Measurements from ENCODE around the gene S100A16. TPM values are rescaled to one million over a fixed set of nuclear protein-coding genes. Genes with fewer than 3 reads are reported as not detected.
"Not testable (repeated sequence)": the region's sequence is repeated elsewhere in the genome, so short reads cannot be mapped to it uniquely, and the experiment has no call there.

Gene S100A16
- total RNA-seq, 1 experiment from 2014 or later: not detected

DNA sequence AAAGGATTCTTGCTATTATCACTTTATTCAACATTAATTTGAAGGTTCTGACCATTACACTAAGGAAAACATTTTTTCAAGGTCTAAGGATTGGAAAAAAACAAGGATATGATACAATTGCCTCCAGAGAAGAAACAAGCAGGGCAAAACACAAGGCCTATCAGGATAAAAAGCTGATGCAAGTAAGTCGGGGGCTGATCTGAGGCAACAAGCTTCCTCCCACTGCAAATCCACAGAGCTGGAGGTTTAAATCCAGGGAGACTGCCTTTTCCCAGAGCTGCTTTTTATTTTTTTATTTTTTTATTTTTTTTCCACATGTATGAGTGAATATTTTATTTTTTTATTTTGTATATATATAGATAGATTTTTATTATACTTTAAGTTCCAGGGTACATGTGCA is 27.9 kb downstream of the S100A16 start:
- Histone ChIP-seq H3K9me3 (ENCODE audit: low read length) (no peaks in the 10 kb centered on the region), H2AFZ (ENCODE audit: low read length) (no peak overlapping the region), H3K27me3 (ENCODE audit: low read length) (no peaks in the 10 kb centered on the region), H3K4me2 (ENCODE audit: low read depth, low read length, poor library complexity, severe bottlenecking) (no peak overlapping the region), H3K9ac (ENCODE audit: low read length) (no peak overlapping the region), H3K9me2 (replicated peaks; ENCODE audit: insufficient read depth, low read length) (no peaks in the 10 kb centered on the region), H3K36me3 (ENCODE audit: insufficient read depth, low read length) (no peaks in the 10 kb centered on the region), H3K4me1 (ENCODE audit: low read length) (no peaks in the 10 kb centered on the region), H3K4me3 (ENCODE audit: low read length) (no peak overlapping the region), H3K27ac (ENCODE audit: low read length) (no peak overlapping the region), H4K20me1 (ENCODE audit: insufficient read depth, low read depth, low read length) (no peaks in the 10 kb centered on the region), H3K79me2 (ENCODE audit: low read length) (no peaks in the 10 kb centered on the region)
- DNase-seq: no peak

DNA sequence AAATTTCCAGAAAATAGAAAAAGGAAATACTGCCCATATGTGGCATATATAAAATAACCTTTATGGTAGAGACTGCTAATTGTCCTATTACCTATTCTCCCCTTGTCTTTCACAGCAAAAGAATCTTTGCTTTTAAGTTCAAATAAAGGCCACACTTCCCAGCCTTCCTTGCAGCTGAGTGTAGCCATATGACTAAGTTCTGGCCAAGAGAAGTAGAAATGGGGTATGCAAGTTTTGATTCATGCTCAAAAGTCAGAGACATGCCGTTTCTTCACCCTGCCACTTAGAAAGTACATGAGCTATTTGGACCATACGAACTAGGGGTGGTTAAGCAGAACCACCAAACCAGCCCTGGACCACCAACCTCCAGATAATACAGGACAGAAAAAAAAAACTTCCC is 29.0 kb downstream of the S100A16 start:
- H3K79me2 ChIP-seq (ENCODE audit: low read length): no peaks in the 10 kb centered on the region
- no peak overlapping the region for H3K4me2 ChIP-seq (ENCODE audit: low read depth, low read length, poor library complexity, severe bottlenecking)
- no peaks in the 10 kb centered on the region for H3K9me2 ChIP-seq (replicated peaks; ENCODE audit: insufficient read depth, low read length)
- H3K9ac ChIP-seq (ENCODE audit: low read length): no peak overlapping the region
- DNase-seq: no peak
- no peaks in the 10 kb centered on the region for H3K27me3 ChIP-seq (ENCODE audit: low read length)
- H3K4me3 ChIP-seq (ENCODE audit: low read length): no peak overlapping the region
- H4K20me1 ChIP-seq (ENCODE audit: insufficient read depth, low read depth, low read length): no peaks in the 10 kb centered on the region
- no peaks in the 10 kb centered on the region for H3K4me1 ChIP-seq (ENCODE audit: low read length)
- no peaks in the 10 kb centered on the region for H3K9me3 ChIP-seq (ENCODE audit: low read length)
- H3K36me3 ChIP-seq (ENCODE audit: insufficient read depth, low read length): no peaks in the 10 kb centered on the region
- H2AFZ ChIP-seq (ENCODE audit: low read length): no peak overlapping the region
- H3K27ac ChIP-seq (ENCODE audit: low read length): no peak overlapping the region

DNA sequence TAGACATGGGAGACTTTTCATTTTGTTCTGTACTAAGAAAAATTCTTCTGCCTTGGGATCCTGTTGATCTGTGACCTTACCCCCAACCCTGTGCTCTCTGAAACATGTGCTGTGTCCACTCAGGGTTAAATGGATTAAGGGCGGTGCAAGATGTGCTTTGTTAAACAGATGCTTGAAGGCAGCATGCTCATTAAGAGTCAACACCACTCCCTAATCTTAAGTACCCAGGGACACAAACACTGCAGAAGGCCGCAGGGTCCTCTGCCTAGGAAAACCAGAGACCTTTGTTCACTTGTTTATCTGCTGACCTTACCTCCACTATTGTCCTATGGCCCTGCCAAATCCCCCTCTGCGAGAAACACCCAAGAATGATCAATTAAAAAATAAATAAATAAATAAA is 29.4 kb downstream of the S100A16 start:
- not testable (repeated sequence) for H3K4me3 ChIP-seq (ENCODE audit: low read length); H4K20me1 ChIP-seq (ENCODE audit: insufficient read depth, low read depth, low read length); H3K36me3 ChIP-seq (ENCODE audit: insufficient read depth, low read length); H3K4me1 ChIP-seq (ENCODE audit: low read length); H2AFZ ChIP-seq (ENCODE audit: low read length); H3K79me2 ChIP-seq (ENCODE audit: low read length); H3K4me2 ChIP-seq (ENCODE audit: low read depth, low read length, poor library complexity, severe bottlenecking); DNase-seq; H3K9ac ChIP-seq (ENCODE audit: low read length); H3K27me3 ChIP-seq (ENCODE audit: low read length); H3K27ac ChIP-seq (ENCODE audit: low read length); H3K9me2 ChIP-seq (replicated peaks; ENCODE audit: insufficient read depth, low read length); H3K9me3 ChIP-seq (ENCODE audit: low read length)

DNA sequence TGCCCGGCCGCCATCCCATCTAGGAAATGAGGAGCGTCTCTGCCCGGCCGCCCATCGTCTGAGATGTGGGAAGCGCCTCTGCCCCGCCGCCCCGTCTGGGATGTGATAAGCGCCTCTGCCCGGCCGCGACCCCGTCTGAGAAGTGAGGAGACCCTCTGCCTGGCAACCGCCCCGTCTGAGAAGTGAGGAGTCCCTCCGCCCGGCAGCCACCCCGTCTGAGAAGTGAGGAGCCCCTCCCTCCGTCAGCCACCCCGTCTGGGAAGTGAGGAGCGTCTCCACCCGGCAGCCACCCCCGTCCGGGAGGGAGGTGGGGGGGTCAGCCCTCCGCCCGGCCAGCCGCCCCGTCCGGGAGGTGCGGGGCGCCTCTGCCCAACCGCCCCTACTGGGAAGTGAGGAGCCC is 30.1 kb downstream of the S100A16 start:
- not testable (repeated sequence) for H3K4me3 ChIP-seq (ENCODE audit: low read length); H3K27ac ChIP-seq (ENCODE audit: low read length); H3K4me2 ChIP-seq (ENCODE audit: low read depth, low read length, poor library complexity, severe bottlenecking); H2AFZ ChIP-seq (ENCODE audit: low read length); H3K9me2 ChIP-seq (replicated peaks; ENCODE audit: insufficient read depth, low read length); H4K20me1 ChIP-seq (ENCODE audit: insufficient read depth, low read depth, low read length); H3K9ac ChIP-seq (ENCODE audit: low read length); H3K4me1 ChIP-seq (ENCODE audit: low read length); H3K9me3 ChIP-seq (ENCODE audit: low read length); H3K79me2 ChIP-seq (ENCODE audit: low read length); H3K36me3 ChIP-seq (ENCODE audit: insufficient read depth, low read length); DNase-seq; H3K27me3 ChIP-seq (ENCODE audit: low read length)

DNA sequence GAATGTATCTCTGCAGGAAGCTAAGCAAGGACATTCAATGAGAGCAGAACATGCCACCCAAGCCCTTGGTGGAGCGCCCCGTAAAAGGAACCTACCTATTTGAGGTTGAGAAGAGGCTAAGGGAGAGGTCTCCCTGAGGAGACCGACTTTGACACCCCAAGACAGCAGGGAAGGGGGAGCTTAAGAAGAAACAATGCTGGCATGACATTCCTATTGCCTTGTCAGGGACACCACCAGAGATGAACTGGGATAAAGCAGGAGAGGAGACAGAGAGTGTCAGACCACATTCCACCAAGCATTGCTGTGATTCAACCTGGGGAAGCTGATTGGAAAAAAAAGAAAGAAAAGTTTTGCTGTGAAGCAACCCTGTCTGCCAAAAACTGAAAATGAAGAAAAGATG is 34.0 kb downstream of the S100A16 start:
- Histone ChIP-seq H3K4me3 (ENCODE audit: low read length) (no peak overlapping the region), H3K36me3 (ENCODE audit: insufficient read depth, low read length) (no peaks in the 10 kb centered on the region), H3K9me3 (ENCODE audit: low read length) (no peaks in the 10 kb centered on the region), H4K20me1 (ENCODE audit: insufficient read depth, low read depth, low read length) (no peaks in the 10 kb centered on the region), H3K4me2 (ENCODE audit: low read depth, low read length, poor library complexity, severe bottlenecking) (no peak overlapping the region), H3K9ac (ENCODE audit: low read length) (no peak overlapping the region), H3K27ac (ENCODE audit: low read length) (no peak overlapping the region), H3K27me3 (ENCODE audit: low read length) (no peaks in the 10 kb centered on the region), H3K79me2 (ENCODE audit: low read length) (no peaks in the 10 kb centered on the region), H3K9me2 (replicated peaks; ENCODE audit: insufficient read depth, low read length) (no peaks in the 10 kb centered on the region), H3K4me1 (ENCODE audit: low read length) (no peaks in the 10 kb centered on the region), H2AFZ (ENCODE audit: low read length) (no peak overlapping the region)
- no peak for DNase-seq

DNA sequence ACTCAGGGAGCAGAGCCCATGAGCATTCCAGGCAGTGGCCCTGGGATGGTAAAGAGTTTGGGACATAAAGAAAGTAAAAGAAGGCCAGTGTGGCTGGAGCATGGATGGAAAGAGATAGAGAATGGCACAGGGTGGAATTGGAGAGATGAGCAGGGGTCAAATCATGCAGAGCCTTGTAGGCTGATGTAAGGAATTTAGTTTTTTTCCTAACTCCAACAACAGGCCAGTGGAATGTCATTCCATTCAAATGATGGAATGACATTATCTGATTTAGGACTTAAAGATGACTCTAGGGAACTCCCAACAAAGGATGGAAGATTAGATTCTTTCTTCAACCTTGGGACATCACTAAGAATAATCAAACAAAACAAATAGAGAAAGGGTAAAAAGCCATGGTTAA is 34.4 kb downstream of the S100A16 start:
- Histone ChIP-seq H3K9ac (ENCODE audit: low read length) (no peak overlapping the region), H3K9me2 (replicated peaks; ENCODE audit: insufficient read depth, low read length) (no peaks in the 10 kb centered on the region), H3K27ac (ENCODE audit: low read length) (no peak overlapping the region), H2AFZ (ENCODE audit: low read length) (no peak overlapping the region), H3K36me3 (ENCODE audit: insufficient read depth, low read length) (no peaks in the 10 kb centered on the region), H3K4me1 (ENCODE audit: low read length) (no peaks in the 10 kb centered on the region), H3K4me3 (ENCODE audit: low read length) (no peak overlapping the region), H3K27me3 (ENCODE audit: low read length) (no peaks in the 10 kb centered on the region), H4K20me1 (ENCODE audit: insufficient read depth, low read depth, low read length) (no peaks in the 10 kb centered on the region), H3K4me2 (ENCODE audit: low read depth, low read length, poor library complexity, severe bottlenecking) (no peak overlapping the region), H3K9me3 (ENCODE audit: low read length) (no peaks in the 10 kb centered on the region), H3K79me2 (ENCODE audit: low read length) (no peaks in the 10 kb centered on the region)
- DNase-seq: peak; percentile 16

DNA sequence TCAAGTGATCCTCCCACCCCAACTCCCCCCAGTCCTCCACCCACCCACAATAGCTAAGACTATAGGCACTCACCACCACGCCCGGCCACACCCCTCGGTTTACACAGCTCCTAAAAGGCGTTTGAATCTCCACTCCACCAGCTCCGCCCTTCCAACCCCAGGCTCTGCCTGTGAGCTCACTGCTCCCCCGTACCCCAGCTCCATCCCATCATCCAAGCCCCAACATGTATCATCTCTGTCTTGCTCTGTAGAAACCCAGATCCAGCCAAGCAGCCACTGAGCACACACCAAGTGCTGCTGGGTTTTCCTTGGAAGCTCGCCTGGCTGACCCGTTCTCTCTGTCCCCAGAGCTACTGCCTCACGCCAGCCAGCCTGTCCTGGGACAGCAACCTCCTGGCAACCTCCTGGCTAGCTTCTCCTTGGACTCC is 35.3 kb downstream of the S100A16 start:
- Histone ChIP-seq H3K27ac (ENCODE audit: low read length) (no peak overlapping the region), H3K9me3 (ENCODE audit: low read length) (no peaks in the 10 kb centered on the region), H3K4me2 (ENCODE audit: low read depth, low read length, poor library complexity, severe bottlenecking) (no peak overlapping the region), H3K36me3 (ENCODE audit: insufficient read depth, low read length) (no peaks in the 10 kb centered on the region), H2AFZ (ENCODE audit: low read length) (no peak overlapping the region), H4K20me1 (ENCODE audit: insufficient read depth, low read depth, low read length) (no peaks in the 10 kb centered on the region), H3K4me1 (ENCODE audit: low read length) (no peaks in the 10 kb centered on the region), H3K4me3 (ENCODE audit: low read length) (no peak overlapping the region), H3K9me2 (replicated peaks; ENCODE audit: insufficient read depth, low read length) (no peaks in the 10 kb centered on the region), H3K9ac (ENCODE audit: low read length) (no peak overlapping the region), H3K27me3 (ENCODE audit: low read length) (no peaks in the 10 kb centered on the region), H3K79me2 (ENCODE audit: low read length) (no peaks in the 10 kb centered on the region)
- no peak for DNase-seq

DNA sequence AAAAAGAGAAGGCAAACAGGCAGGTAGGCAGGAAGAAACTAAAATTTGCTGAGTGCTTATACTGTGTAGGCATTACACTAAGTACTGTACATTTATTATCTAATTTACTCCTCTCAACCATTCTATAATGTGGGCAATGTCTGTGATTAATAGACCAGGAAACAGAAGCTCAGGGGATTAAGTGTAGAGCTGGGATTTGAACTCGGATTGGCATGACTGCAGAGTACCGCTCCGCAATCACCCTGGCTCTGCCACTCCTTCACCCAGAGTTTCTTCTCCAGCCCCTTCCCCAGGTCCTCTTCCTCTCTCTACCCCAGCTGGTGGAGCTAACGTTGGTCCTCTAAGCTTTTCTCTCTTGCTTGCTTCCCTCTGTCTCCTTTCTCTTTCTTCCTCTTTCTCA is 35.8 kb downstream of the S100A16 start:
- no peaks in the 10 kb centered on the region for H3K9me3 ChIP-seq (ENCODE audit: low read length)
- no peaks in the 10 kb centered on the region for H3K9me2 ChIP-seq (replicated peaks; ENCODE audit: insufficient read depth, low read length)
- no peak for DNase-seq
- H3K4me1 ChIP-seq (ENCODE audit: low read length): no peaks in the 10 kb centered on the region
- no peaks in the 10 kb centered on the region for H3K27me3 ChIP-seq (ENCODE audit: low read length)
- no peak overlapping the region for H3K4me3 ChIP-seq (ENCODE audit: low read length)
- no peak overlapping the region for H3K9ac ChIP-seq (ENCODE audit: low read length)
- no peaks in the 10 kb centered on the region for H4K20me1 ChIP-seq (ENCODE audit: insufficient read depth, low read depth, low read length)
- H3K4me2 ChIP-seq (ENCODE audit: low read depth, low read length, poor library complexity, severe bottlenecking): no peak overlapping the region
- H3K79me2 ChIP-seq (ENCODE audit: low read length): no peaks in the 10 kb centered on the region
- no peaks in the 10 kb centered on the region for H3K36me3 ChIP-seq (ENCODE audit: insufficient read depth, low read length)
- no peak overlapping the region for H2AFZ ChIP-seq (ENCODE audit: low read length)
- H3K27ac ChIP-seq (ENCODE audit: low read length): no peak overlapping the region

DNA sequence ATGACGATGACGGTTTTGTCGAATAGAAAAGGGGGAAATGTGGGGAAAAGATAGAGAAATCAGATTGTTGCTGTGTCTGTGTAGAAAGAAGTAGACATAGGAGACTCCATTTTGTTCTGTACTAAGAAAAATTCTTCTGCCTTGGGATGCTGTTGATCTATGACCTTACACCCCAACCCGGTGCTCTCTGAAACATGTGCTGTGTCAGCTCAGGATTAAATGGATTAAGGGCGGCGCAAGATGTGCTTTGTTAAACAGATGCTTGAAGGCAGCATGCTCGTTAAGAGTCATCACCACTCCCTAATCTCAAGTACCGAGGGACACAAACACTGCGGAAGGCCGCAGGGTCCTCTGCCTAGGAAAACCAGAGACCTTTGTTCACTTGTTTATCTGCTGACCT is 37.4 kb downstream of the S100A16 start:
- H3K79me2 ChIP-seq (ENCODE audit: low read length); H3K27ac ChIP-seq (ENCODE audit: low read length); H3K9ac ChIP-seq (ENCODE audit: low read length): not testable (repeated sequence)

More for the DNA sequence above, 37.4 kb downstream of the S100A16 start:
- not testable (repeated sequence) for H3K27me3 ChIP-seq (ENCODE audit: low read length); H3K4me2 ChIP-seq (ENCODE audit: low read depth, low read length, poor library complexity, severe bottlenecking); H3K4me1 ChIP-seq (ENCODE audit: low read length); H2AFZ ChIP-seq (ENCODE audit: low read length); H3K9me2 ChIP-seq (replicated peaks; ENCODE audit: insufficient read depth, low read length); H4K20me1 ChIP-seq (ENCODE audit: insufficient read depth, low read depth, low read length); DNase-seq; H3K9me3 ChIP-seq (ENCODE audit: low read length); H3K4me3 ChIP-seq (ENCODE audit: low read length); H3K36me3 ChIP-seq (ENCODE audit: insufficient read depth, low read length)

Measured in Karpas-422 (cell line).